Upper lobe of left lung (tissue), 4 donors: ENCODE measurements around the gene DNAH3.

ENCODE experiments used
- CTCF ChIP-seq, 6 experiments: fragments of 450-650 bp in 4 of 6; fragments of 200-600 bp in 2 of 6; sonication (generic) in 2 of 6; IDR thresholded peaks; one replicate each; pipeline ENCODE4 v1.5.1; 2016 to 2019; ENCODE audit warnings: antibody characterized with exemption in 6 of 6
- POLR2A ChIP-seq, 4 donors: fragments of 450-650 bp; IDR thresholded peaks; one replicate each; pipeline ENCODE4 v1.5.1; 2016 to 2017; ENCODE audit warnings: antibody characterized with exemption in 4 of 4, mild to moderate bottlenecking in 2 of 4
- POLR2AphosphoS5 ChIP-seq, 2 donors: sonication (generic); formaldehyde crosslinking; IDR thresholded peaks; one replicate each; pipeline ENCODE4 v1.5.1; 2017; ENCODE audit warnings: antibody characterized with exemption in 2 of 2

- TF ChIP-seq CTCF (IDR thresholded peaks at IDR 0.05) (no peak), POLR2AphosphoS5 (IDR thresholded peaks at IDR 0.05) (no peak), POLR2A (IDR thresholded peaks at IDR 0.05) (no peak)
Observed at GRCh38 chr16:21190599-21190998, 40.0 kb upstream of the DNAH3 start.
